ENCODE data around the gene INPPL1.
A peak's percentile ranks its signal among the peaks of the same experiment; 100 is the strongest.

The INPPL1 gene

DNA sequence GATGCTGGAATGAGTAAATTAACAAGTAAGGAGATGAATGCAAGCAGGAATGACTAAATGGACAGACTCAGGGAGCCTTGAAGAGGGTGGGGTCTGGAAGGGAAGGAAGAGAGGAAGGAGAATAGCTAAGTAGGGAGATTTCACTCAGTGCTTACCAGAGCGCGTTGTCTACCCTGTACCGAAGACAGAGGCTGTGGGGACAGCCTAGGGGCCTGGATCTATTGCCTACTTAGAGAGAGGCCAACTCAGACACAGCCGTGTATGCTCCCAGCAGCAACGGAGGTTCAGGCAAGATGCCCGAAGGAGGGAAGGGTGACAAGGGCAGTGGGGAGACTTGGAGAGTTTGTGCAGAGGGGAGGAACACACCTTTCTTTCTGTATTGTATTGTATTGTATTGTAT is 7.9 kb upstream of the INPPL1 start, which contains the start of gene FOLR2:
Gene FOLR2 (plus strand): TSS at position 157 of the 400 bp plus-strand sequence. CDS start 1,791 bp downstream, outside the sequence.
- DNase-seq (ENCODE audit: low read depth): no peak

DNA sequence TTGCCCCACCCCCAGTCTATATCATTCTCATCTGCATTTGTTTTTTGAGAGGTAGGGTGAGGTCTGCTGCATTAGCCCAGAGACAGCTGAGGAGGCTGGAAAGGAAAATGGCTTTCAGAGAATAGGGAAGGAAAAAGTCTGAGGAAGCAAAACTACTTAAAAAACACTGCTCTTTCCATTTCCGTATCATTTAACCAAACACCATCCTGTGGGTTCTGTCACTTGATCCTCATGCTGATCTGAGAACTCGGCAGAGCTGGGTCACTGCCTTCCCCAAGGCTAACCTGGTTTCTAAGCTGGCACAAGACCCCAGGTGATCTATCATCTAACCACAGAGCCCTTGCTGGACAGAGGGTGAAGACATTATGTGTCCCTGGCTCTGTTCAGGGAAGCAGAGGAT is 6.7 kb upstream of the INPPL1 start:
- no peak for DNase-seq (ENCODE audit: low read depth)

DNA sequence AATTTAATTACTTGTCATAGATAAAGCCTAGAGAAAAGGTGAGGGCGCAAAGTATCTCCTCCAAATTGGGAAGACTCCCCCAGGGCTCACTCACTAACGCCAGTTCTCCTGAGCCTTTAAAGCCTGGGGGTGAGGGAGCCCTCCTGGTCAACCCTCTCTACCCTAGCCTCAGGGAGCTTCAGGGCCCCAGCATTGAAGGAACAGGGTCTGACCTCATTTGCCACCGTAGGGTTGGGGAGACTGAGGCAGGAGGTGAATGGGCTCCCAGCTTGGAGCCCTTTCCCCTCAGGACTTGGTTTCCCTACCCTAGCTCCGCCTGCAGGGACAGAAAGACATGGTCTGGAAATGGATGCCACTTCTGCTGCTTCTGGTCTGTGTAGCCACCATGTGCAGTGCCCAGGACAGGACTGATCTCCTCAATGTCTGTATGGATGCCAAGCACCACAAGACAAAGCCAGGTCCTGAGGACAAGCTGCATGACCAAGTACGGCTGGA is 6.3 kb upstream of the INPPL1 start:
- DNase-seq (ENCODE audit: low read depth): no peak

DNA sequence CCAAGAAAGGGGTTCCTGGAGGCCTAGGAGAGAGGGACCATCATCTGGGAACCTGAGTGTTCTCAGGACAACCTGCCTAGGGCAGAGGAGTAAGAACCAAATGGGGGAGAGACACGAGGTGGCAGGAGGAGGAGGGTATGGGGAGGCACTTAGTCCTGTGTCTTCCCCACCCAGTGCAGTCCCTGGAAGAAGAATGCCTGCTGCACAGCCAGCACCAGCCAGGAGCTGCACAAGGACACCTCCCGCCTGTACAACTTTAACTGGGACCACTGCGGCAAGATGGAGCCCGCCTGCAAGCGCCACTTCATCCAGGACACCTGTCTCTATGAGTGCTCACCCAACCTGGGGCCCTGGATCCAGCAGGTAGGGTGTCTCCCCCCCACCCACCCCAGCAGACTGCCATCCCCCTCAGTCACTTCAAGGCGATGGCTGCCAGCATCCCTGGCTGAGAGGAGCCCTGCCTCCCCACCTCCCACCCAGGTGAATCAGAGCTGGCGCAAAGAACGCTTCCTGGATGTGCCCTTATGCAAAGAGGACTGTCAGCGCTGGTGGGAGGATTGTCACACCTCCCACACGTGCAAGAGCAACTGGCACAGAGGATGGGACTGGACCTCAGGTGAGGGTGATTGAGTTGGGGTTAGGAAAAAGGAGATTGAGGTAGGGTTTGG is 3.7 kb upstream of the INPPL1 start:
- no peak for DNase-seq (ENCODE audit: low read depth)

DNA sequence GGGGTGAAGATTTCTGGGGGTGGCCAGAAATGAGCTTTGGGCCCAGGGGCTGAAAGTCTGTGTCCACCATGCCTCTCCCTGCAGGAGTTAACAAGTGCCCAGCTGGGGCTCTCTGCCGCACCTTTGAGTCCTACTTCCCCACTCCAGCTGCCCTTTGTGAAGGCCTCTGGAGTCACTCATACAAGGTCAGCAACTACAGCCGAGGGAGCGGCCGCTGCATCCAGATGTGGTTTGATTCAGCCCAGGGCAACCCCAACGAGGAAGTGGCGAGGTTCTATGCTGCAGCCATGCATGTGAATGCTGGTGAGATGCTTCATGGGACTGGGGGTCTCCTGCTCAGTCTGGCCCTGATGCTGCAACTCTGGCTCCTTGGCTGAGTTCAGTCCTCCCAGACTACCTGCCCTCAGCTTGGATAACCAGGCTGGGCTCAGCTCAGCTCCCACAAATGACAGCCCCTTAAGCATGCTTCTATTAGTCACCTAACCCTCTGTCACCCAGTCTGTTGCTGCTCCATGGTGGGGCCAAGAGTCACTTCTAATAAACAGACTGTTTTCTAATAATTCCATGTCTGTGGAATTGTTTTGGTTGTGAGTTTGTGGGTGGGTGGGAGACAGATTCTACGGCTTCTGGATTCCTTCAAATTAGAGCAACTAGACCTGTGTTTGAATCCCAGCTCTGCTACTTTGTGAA is 3.0 kb upstream of the INPPL1 start:
- DNase-seq (ENCODE audit: low read depth): no peak

DNA sequence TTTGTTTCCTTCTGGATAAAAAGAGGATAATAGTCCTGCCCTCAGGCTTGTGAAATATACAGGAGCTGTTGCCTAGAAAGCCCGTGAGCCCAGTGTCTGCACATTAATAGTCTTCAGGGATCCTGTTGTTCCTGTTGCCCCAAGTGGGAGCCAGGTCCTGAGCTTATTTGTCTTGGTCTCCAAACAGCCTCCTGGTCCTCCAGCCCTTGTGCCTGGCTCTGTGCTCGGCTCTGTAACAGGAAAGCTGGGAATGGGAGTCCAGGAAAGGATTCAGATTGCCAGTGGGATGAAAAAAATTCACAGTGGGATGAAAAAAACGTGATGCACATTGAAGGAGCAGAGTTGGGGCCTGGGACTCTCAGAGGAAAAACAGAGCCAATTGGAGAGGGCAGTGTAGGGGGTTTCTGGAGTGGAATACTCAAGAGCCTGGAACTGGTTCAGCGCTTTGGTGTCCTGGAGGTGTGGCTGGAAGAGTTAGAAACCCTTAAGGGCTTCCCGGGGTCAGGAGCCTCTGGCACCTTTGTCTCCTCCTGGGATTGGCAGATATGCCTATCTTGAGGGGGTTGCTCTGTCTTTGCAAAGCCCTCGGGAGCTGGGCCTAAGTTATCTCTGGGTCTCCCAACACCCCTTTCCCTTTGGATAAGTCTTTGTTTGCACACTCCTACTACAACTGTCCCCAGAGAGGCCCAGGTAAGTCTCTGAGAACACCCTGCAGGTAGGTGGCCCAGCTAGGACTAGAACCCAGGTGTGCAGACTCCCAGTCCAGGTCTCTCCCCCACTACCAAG is 2.3 kb upstream of the INPPL1 start:
- no peak for DNase-seq (ENCODE audit: low read depth)

DNA sequence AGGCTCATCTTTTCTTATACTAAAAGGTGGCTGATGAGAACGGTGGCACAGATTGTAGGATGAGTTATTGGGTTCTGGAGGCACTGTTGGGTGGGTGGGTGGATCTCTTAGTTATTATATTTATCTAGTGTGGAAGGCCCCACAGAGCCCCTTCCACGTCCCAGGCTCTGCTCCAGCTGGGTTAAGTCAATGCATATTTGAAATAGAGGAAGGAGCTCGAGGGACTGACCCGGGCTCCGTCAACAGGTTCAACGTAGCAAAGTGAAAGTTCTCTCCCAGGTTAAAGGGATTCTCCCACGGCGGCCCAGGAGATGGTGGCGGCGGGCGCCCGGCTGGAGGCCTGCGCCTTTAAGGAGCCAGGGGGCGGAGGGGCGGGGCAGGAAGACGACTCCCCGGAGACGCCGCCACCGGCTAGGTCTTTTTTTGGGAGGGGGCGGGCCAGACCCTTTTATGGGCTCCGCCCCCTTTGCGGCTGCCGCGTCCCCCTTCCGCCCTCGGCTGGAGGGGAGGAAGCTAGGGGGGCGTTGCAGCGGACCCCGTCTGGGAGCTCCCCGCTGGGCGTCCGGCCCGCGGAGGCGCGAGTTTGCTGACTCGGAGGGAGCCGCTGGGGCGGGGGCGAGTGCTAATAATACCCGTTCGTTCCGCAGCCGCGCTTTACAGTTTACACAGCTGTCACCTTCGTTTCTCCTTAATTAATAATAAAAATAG is 1.5 kb upstream of the INPPL1 start:
- peak; percentile 93 for DNase-seq (ENCODE audit: low read depth)

DNA sequence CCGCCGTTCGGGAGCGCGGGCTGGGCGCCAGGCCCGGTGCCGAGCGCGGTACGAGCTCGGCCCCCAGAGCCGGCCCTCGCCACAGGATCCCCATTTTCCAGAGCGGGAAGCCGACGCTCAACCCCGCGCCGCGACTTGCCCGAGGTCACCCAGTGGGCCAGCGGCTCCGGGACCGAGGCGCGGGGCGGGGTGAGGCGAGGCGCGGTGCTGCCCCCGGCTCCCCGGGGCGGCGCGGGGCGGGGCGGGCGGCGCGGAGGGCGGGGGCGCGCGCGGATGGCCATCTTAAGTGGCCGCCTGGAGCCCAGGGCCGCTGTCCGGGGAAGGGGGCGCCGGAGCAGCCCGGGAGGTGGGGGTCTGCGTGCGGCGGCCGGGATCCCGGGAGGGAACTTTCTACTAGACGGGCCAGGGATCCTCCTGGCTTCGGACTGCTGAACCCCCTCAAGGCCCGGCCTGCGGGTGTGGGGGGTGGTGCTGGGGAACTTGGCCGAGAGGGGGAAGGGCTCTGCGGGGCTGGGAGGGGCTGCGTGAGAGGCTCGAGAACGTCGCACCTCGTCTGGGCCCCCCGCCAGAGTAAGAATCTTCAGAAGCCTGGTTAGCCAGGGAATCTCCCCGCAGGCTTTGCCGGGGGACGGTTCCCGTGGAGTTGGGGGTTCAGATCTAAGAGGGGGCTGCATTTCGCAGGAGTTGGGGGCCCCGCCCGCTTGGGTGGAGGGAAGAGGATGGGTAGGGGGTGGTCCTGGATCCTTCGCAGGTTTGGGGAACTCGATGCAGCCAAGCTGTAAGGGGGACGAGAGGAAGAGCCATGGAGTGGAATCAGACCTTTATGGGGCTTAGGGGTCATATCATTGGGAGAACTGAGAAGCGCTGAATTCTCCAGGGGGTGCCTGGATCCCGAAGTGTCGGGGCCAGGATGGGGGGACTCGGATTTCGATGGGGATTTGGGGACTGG is 678 bp upstream of the INPPL1 start:
- DNase-seq (ENCODE audit: low read depth): peak; percentile 30

DNA sequence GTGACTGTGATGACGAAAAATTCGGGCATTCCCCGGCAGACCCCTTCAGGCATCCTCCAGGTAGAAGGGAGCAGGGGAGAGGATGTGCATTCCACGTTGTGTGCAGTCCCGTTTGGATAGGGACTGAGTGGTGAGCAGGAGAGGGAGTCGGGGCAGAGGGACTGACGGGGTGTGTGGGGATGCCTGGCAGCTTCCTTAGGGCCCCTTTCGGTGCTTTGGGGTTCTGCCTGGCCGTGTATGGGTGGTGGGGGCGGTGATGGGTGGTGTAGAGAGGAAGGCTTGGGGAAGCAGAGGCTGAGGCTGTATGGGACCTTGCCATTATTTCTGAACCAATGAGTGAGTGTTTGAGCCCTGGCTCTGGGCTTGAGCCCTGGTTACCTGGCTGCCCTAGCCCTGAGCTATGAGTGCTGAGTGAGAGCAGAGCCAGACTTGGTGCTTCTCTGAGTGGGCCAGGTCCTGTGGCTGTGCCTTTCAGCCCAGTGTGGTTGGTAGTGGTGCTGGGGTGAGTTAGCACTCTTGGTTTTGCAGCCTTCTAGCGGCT is 914 bp downstream of the INPPL1 start:
- DNase-seq (ENCODE audit: low read depth): no peak

DNA sequence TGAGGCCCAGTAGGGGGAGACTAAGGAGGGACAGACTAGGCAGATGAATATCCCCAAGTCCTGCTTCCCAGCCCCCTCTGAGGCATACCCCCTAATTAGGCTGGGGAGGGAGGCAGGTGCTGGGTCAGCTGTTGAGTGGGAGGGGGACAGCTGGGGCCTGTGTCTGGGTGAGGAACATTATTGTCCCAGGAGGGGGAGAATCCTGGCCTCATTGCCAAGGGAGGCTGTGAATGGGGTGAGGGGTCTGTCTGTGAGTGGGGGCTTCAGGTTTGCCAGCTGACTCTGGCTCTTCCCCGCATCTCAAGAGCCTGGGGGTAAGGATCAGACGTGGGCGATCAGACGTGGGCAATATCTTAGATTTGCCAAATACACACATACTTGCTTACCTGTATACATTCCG is 2.1 kb downstream of the INPPL1 start:
- DNase-seq (ENCODE audit: low read depth): no peak

DNA sequence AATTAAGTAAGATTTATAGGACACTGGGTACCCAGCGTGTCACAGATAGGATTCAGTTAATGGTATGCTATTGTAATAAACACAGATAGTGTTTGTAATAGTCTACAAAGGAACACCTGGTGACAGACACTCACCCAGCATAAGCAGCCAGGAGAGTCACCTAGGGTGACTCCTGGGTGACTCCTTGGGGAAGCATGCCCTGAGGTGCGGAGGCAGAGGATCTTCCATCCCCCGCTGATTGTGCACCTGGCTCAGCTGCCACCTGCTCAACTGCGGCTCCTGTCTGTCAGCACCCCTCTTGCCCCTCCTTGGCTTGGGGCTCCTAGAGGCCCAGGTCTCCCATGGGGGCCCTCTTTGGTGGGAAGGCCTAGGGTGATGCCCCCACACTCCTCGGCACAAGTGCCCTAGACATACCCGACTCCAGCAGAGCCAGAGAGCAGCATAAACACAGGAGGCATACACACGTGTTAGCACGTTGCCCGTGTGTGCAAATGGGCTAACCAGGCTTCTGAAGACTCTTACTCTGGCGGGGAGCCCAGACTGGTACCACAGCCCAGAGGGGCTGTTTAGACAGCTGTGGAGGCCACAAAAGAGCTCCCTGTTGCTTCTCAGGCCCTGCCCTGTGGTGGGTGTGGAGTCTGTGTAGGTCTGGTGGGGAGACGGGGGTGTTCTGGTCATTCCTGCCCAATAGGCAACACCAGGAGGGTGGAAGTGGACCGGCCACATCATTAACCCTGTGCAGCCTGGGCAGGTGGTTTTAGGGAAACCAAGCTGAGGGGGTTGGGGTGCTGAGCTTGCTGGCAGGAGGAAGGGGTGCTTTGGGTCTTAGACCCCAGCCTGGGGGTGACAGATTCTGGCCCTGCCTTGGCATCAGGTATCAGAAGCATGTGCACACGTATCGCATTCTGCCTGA is 3.0 kb downstream of the INPPL1 start:
- DNase-seq (ENCODE audit: low read depth): no peak

DNA sequence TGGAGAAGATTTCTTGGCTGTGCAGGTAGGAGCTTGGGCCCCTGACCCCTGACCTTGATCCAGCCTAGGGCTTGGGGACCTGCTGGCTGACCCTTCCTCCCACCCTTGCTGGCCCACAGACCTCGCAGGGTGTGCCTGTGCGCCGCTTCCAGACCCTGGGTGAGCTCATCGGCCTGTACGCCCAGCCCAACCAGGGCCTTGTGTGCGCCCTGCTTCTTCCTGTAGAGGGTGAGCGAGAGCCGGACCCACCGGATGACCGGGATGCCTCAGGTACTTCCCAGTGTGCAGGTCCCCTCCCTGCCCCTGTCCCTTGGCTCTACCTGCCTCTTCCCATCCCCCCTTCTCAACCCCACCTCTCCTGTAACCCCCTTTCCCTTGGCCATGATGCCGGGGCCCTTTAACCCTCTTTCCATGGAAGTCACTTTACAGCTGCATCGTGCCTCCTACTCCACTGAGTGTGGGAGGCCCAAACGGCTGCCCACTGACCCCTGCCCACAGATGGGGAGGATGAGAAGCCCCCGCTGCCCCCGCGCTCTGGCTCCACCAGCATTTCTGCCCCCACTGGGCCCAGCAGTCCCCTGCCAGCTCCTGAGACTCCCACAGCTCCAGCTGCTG is 3.8 kb downstream of the INPPL1 start:
- DNase-seq (ENCODE audit: low read depth): no peak

DNA sequence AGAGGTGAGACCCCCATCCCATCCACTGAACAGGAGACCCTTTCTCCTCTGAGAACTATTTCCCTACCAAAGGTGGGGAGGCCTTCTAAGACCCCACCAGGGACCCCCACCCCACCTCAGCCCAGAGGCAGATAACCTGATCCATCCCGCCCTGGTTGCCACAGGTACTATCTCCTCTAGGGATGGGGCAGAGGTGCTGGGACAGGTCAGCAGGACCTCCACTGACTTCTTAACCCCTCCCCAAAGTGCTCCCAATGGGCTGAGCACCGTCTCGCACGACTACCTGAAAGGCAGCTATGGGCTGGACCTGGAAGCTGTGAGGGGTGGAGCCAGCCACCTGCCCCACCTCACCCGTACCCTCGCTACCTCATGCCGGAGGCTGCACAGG is 4.3 kb downstream of the INPPL1 start:
- DNase-seq (ENCODE audit: low read depth): no peak

DNA sequence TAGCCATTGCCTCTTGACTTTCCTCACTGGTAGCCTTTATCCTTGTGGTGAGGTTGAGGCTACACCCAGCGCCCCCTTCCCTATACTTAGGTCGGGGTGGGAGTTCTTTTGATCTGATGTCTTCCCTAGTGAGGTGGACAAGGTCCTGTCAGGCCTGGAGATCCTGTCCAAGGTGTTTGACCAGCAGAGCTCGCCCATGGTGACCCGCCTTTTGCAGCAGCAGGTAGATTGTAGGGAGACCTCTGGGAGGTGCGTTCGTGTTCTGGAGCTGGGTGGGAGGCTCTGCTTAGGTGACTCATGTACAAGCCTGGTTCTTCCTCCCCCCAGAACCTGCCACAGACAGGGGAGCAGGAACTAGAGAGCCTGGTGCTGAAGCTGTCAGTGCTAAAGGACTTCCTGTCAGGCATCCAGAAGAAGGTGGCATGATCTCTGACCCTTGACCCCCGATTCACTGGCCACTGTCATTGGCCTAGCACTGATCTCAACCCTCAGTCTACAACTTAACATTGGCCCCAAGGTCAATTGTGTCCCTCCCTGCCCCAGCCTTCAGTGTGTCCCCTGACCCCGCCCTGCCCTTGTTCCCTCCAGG is 4.9 kb downstream of the INPPL1 start:
- no peak for DNase-seq (ENCODE audit: low read depth)

DNA sequence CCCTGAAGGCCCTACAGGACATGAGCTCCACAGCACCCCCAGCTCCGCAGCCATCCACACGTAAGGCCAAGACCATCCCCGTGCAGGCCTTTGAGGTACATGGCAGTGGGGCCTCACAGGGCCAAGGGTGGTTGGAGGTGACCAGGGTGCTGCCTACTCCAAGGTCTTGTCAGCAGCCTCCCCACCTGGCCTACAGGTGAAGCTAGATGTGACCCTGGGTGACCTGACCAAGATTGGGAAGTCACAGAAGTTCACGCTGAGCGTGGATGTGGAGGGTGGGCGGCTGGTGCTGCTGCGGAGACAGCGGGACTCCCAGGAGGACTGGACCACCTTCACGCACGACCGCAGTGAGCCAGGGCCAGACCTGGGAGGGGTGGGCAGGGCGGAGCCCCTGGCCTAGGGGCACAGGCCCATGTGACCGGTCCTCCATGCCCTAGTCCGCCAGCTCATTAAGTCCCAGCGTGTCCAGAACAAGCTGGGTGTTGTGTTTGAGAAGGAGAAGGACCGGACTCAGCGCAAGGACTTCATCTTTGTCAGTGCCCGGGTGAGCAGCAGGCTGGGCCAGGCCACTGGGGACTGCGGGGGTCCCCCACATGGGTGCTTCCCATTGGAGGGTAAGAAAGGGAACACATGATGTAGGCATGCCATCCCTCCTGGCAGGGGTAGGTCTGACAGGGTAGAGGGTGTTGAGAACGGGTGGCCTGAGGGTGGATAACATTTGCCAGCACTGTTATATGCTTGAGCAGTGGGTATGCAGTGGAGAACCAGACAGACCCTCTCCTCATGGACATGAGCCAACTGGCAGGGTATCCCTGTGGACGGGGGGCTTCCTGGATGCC is 5.6 kb downstream of the INPPL1 start:
- DNase-seq (ENCODE audit: low read depth): no peak

DNA sequence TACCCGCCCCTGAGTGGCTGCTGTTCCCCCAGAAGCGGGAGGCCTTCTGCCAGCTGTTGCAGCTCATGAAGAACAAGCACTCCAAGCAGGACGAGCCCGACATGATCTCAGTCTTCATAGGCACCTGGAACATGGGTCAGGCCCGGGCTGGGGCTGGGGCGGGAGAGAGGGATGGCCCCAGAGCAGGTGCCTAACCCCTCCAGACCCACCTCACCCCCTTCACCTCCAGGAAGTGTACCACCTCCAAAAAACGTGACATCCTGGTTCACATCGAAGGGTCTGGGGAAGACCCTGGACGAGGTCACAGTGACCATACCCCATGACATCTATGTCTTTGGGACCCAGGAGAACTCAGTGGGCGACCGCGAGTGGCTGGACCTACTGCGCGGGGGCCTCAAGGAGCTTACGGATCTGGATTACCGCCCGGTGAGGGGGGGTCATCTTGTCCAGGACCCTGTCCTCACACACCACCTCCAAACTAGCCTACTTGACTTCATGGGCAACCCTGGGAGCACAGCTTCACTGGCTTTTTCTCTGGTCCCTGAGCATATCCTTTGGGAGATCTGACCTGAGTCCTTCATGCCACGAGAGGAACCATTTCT is 6.3 kb downstream of the INPPL1 start:
- no peak for DNase-seq (ENCODE audit: low read depth)
